HEK293 (cell line): ENCODE results near the gene NR3C2.

ENCODE experiments used
- CTCF ChIA-PET: fragments of 350-600 bp; formaldehyde crosslinking; extraction: SDS; loops from one replicate; lab custom pipeline; 2021; ENCODE audit warnings: antibody characterized with exemption; lab: Yijun Ruan, JAX
- POLR2A ChIA-PET: fragments of 300-600 bp; formaldehyde crosslinking; extraction: SDS; loops from one replicate; lab custom pipeline; 2020; ENCODE audit warnings: antibody characterized with exemption, inconsistent platforms; lab: Yijun Ruan, JAX
- H3K27ac ChIP-seq: fragments of 200-500 bp; sonication (Bioruptor generic); 2 replicates; pipeline ENCODE4 v1.5.1; 2014; ENCODE audit warnings: low read depth, low read length, control low read depth, inconsistent platforms; ENCODE audit errors: extremely low read depth
- H3K36me3 ChIP-seq, 2 experiments: fragments of 200-500 bp in 1 of 2; sonication (Bioruptor generic) in 1 of 2; 1 replicate in 1 of 2; 2 replicates in 1 of 2; pipeline ENCODE4 v1.5.1; 2014 to 2017; ENCODE audit warnings: inconsistent platforms in 2 of 2, low read length in 2 of 2; ENCODE audit not compliant: control insufficient read depth in 2 of 2, insufficient read depth in 1 of 2
- H3K4me1 ChIP-seq: fragments of 200-500 bp; sonication (Bioruptor generic); 2 replicates; pipeline ENCODE4 v1.5.1; 2014; ENCODE audit warnings: mild to moderate bottlenecking, low read length, inconsistent platforms; ENCODE audit not compliant: control insufficient read depth, insufficient read depth
- H3K4me3 ChIP-seq: 2 replicates; pipeline ENCODE4 v1.5.1; 2011; ENCODE audit warnings: low read depth, mild to moderate bottlenecking, control low read depth, low read length, moderate library complexity
- H3K9me3 ChIP-seq: fragments of 200-500 bp; sonication (Bioruptor generic); 2 replicates; pipeline ENCODE4 v1.5.1; 2014; ENCODE audit warnings: low read depth, low read length, inconsistent platforms; ENCODE audit not compliant: control insufficient read depth, insufficient read depth
- GFI1B ChIP-seq: fragments of 450-650 bp; formaldehyde crosslinking; IDR thresholded peaks from 2 replicates; pipeline ENCODE4 v1.5.1; 2016; ENCODE audit warnings: missing biosample characterization, missing genetic modification characterization
- GLI2 ChIP-seq: fragments of 450-650 bp; formaldehyde crosslinking; IDR thresholded peaks from 2 replicates; pipeline ENCODE4; 2017; ENCODE audit warnings: missing biosample characterization, missing genetic modification characterization, low read depth, borderline replicate concordance
- KLF8 ChIP-seq: fragments of 450-650 bp; formaldehyde crosslinking; IDR thresholded peaks from 2 replicates; pipeline ENCODE4 v1.5.1; 2016; ENCODE audit warnings: missing biosample characterization, missing genetic modification characterization
- MZF1 ChIP-seq: fragments of 450-650 bp; formaldehyde crosslinking; IDR thresholded peaks from 2 replicates; pipeline ENCODE4 v1.5.1; 2017; ENCODE audit warnings: missing biosample characterization, missing genetic modification characterization, borderline replicate concordance
- OVOL3 ChIP-seq: fragments of 450-650 bp; formaldehyde crosslinking; IDR thresholded peaks from 2 replicates; pipeline ENCODE4 v1.5.1; 2016; ENCODE audit warnings: missing biosample characterization, missing genetic modification characterization
- ZBTB1 ChIP-seq: fragments of 450-650 bp; formaldehyde crosslinking; IDR thresholded peaks from 2 replicates; pipeline ENCODE4 v1.5.1; 2016; ENCODE audit warnings: missing biosample characterization, missing genetic modification characterization
- ZBTB49 ChIP-seq: fragments of 450-650 bp; formaldehyde crosslinking; IDR thresholded peaks from 2 replicates; pipeline ENCODE4 v1.5.1; 2016; ENCODE audit warnings: missing biosample characterization, missing genetic modification characterization, low read depth
- ZNF157 ChIP-seq: fragments of 450-650 bp; formaldehyde crosslinking; IDR thresholded peaks from 2 replicates; pipeline ENCODE4 v1.5.1; 2016; ENCODE audit warnings: missing biosample characterization, missing genetic modification characterization
- ZNF169 ChIP-seq: fragments of 450-650 bp; formaldehyde crosslinking; IDR thresholded peaks from 2 replicates; pipeline ENCODE4 v1.5.1; 2016; ENCODE audit warnings: missing biosample characterization, missing genetic modification characterization
- ZNF248 ChIP-seq: fragments of 450-650 bp; formaldehyde crosslinking; IDR thresholded peaks from 2 replicates; pipeline ENCODE4 v1.5.1; 2017; ENCODE audit warnings: missing biosample characterization, missing genetic modification characterization
- ZNF324 ChIP-seq: fragments of 450-650 bp; formaldehyde crosslinking; IDR thresholded peaks from 2 replicates; pipeline ENCODE4 v1.5.1; 2016; ENCODE audit warnings: missing biosample characterization, missing genetic modification characterization
- ZNF510 ChIP-seq: fragments of 450-650 bp; formaldehyde crosslinking; IDR thresholded peaks from 2 replicates; pipeline ENCODE4 v1.5.1; 2018; ENCODE audit warnings: mild to moderate bottlenecking, missing genetic modification characterization, missing biosample characterization; ENCODE audit not compliant: insufficient replicate concordance
- ZNF514 ChIP-seq: fragments of 450-650 bp; formaldehyde crosslinking; IDR thresholded peaks from 2 replicates; pipeline ENCODE4 v1.5.1; 2016; ENCODE audit warnings: missing biosample characterization, missing genetic modification characterization
- ZNF561 ChIP-seq: fragments of 450-650 bp; IDR thresholded peaks from 2 replicates; pipeline ENCODE4 v1.5.1; 2018; ENCODE audit warnings: missing biosample characterization, missing genetic modification characterization, borderline replicate concordance
- ZNF626 ChIP-seq: fragments of 450-650 bp; sonication (Bioruptor Pico); formaldehyde crosslinking; IDR thresholded peaks from 2 replicates; pipeline ENCODE4 v1.5.1; 2018; ENCODE audit warnings: missing biosample characterization, missing genetic modification characterization, inconsistent platforms
- ZNF670 ChIP-seq: fragments of 450-650 bp; formaldehyde crosslinking; IDR thresholded peaks from 2 replicates; pipeline ENCODE4 v1.5.1; 2016; ENCODE audit warnings: missing biosample characterization, missing genetic modification characterization, low read depth
- ZNF701 ChIP-seq: fragments of 450-650 bp; formaldehyde crosslinking; IDR thresholded peaks from 2 replicates; pipeline ENCODE4 v1.5.1; 2016; ENCODE audit warnings: missing biosample characterization, missing genetic modification characterization
- ZSCAN23 ChIP-seq: fragments of 450-650 bp; formaldehyde crosslinking; IDR thresholded peaks from 2 replicates; pipeline ENCODE4 v1.5.1; 2016; ENCODE audit warnings: missing biosample characterization, missing genetic modification characterization
- TF ChIP-seq, protein P1 (sequence below): fragments of 450-650 bp; formaldehyde crosslinking; IDR thresholded peaks from 2 replicates; pipeline ENCODE4 v1.5.1; 2016; ENCODE audit warnings: missing biosample characterization, missing genetic modification characterization

The NR3C2 gene

GRCh38 chr4:148405161-148405893 is 36.9 kb downstream of the NR3C2 start:
- H3K4me1 ChIP-seq: no peaks in the 10 kb centered on the region
- POLR2A ChIA-PET: no interaction called here
- H3K36me3 ChIP-seq: no peaks in the 10 kb centered on the region
- TF ChIP-seq MZF1 (tag by site-specific recombination): no peak
- no peak for TF ChIP-seq ZNF670 (tag by site-specific recombination)
- no peak for TF ChIP-seq ZNF701 (tag by site-specific recombination)
- no peak for TF ChIP-seq ZNF248 (tag by site-specific recombination)
- no peak for TF ChIP-seq GFI1B (tag by site-specific recombination)
- TF ChIP-seq GLI2 (tag by site-specific recombination): no peak
- no peak for TF ChIP-seq KLF8 (tag by site-specific recombination)
- TF ChIP-seq OVOL3 (tag by site-specific recombination): no peak
- TF ChIP-seq ZNF510: no peak
- TF ChIP-seq ZNF626: no peak
- no peak for TF ChIP-seq ZNF514 (tag by site-specific recombination)
- no peak for TF ChIP-seq ZNF157 (tag by site-specific recombination)
- TF ChIP-seq, protein P1, sequence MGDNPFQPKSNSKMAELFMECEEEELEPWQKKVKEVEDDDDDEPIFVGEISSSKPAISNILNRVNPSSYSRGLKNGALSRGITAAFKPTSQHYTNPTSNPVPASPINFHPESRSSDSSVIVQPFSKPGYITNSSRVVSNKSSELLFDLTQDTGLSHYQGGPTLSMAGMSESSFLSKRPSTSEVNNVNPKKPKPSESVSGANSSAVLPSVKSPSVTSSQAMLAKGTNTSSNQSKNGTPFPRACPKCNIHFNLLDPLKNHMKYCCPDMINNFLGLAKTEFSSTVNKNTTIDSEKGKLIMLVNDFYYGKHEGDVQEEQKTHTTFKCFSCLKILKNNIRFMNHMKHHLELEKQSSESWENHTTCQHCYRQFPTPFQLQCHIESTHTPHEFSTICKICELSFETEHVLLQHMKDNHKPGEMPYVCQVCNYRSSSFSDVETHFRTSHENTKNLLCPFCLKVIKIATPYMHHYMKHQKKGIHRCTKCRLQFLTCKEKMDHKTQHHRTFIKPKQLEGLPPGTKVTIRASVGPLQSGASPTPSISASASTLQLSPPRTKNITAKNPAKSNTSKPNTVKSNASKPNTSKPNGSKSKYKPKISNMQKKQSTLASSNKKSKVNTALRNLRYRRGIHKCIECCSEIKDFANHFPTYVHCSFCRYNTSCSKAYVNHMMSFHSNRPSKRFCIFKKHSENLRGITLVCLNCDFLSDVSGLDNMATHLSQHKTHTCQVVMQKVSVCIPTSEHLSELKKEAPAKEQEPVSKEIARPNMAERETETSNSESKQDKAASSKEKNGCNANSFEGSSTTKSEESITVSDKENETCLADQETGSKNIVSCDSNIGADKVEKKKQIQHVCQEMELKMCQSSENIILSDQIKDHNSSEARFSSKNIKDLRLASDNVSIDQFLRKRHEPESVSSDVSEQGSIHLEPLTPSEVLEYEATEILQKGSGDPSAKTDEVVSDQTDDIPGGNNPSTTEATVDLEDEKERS: no peak
- TF ChIP-seq ZBTB49: no peak
- TF ChIP-seq ZBTB1 (tag by site-specific recombination): no peak
- CTCF ChIA-PET: no interaction called here
- H3K27ac ChIP-seq: no peak overlapping the region
- no peak overlapping the region for H3K4me3 ChIP-seq
- no peaks in the 10 kb centered on the region for H3K9me3 ChIP-seq

GRCh38 chr4:148398988-148399387 is 43.2 kb downstream of the NR3C2 start:
- Histone ChIP-seq H3K27ac (no peak overlapping the region), H3K4me3 (no peak overlapping the region), H3K4me1 (0 out of 2 replicates have a peak, but pooled peaks cover 2% of the 10 kb centered on the region), H3K36me3 (no peaks in the 10 kb centered on the region), H3K9me3 (no peaks in the 10 kb centered on the region)
- CTCF ChIA-PET: no interaction called here
- TF ChIP-seq ZNF561 (tag by site-specific recombination) (no peak), ZNF324 (tag by site-specific recombination) (no peak), ZNF169 (tag by site-specific recombination) (no peak), ZSCAN23 (tag by site-specific recombination) (no peak)
- TF ChIP-seq, all 188 proteins: peak for 0
- POLR2A ChIA-PET: no interaction called here
